ENCODE data around the gene PLA2G12A.

PLA2G12A gene

DNA sequence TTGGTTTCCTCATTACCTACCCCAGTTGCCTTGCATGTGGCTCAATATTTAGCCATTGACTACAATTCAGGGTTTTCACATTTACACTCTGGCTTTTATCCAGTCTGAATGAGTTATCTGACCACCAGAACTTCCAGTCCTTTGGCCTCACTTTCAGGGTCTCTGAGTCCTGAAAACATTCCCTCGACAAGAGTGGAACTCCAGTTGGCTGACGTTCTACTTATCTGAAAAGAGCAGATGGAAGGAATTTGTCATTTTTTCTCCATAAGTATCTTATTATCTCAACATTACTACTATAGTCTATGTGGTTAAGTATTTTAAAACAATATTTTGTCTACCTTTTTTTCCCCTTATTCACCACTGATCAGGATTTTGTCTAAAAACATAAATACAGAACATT is 21.4 kb downstream of the PLA2G12A start:
- Histone ChIP-seq H3K27me3 (ENCODE audit: insufficient read depth, insufficient read length) (no peaks in the 10 kb centered on the region), H3K9ac (ENCODE audit: insufficient read length, low read depth) (no peak overlapping the region), H3K9me3 (ENCODE audit: insufficient read depth, low read length) (no peaks in the 10 kb centered on the region), H3K4me3 (ENCODE audit: insufficient read length, low read depth) (no peak overlapping the region), H3K36me3 (ENCODE audit: insufficient read depth, insufficient read length, low read length) (peaks cover 8% of the 10 kb centered on the region), H3K4me1 (ENCODE audit: insufficient read depth, insufficient read length) (no peaks in the 10 kb centered on the region)
- DNase-seq (ENCODE audit: low read depth, low spot score), result no peak
- TF ChIP-seq ZNF274 (IDR thresholded peaks at IDR 0.05; ENCODE audit: low read depth, low read length) (no peak), YY1 (IDR thresholded peaks at IDR 0.05; ENCODE audit: insufficient read depth, insufficient read length) (no peak), SUZ12 (IDR thresholded peaks at IDR 0.05; ENCODE audit: extremely low read depth, insufficient read depth, insufficient read length) (no peak)

GRCh38 chr4:109703664-109704361 is 26.1 kb downstream of the PLA2G12A start:
- DNase-seq (ENCODE audit: low read depth, low spot score), result peak; percentile 1
- peak overlapping the region; percentile 42 for H3K9ac ChIP-seq (ENCODE audit: insufficient read length, low read depth)
- H3K4me3 ChIP-seq (ENCODE audit: insufficient read length, low read depth), result peak overlapping the region; percentile 70
- no peaks in the 10 kb centered on the region for H3K4me1 ChIP-seq (ENCODE audit: insufficient read depth, insufficient read length)
- no peaks in the 10 kb centered on the region for H3K9me3 ChIP-seq (ENCODE audit: insufficient read depth, low read length)
- no peaks in the 10 kb centered on the region for H3K27me3 ChIP-seq (ENCODE audit: insufficient read depth, insufficient read length)
- no peak for TF ChIP-seq ZNF274 (IDR thresholded peaks at IDR 0.05; ENCODE audit: low read depth, low read length)
- TF ChIP-seq YY1 (IDR thresholded peaks at IDR 0.05; ENCODE audit: insufficient read depth, insufficient read length), result no peak
- no peak for TF ChIP-seq SUZ12 (IDR thresholded peaks at IDR 0.05; ENCODE audit: extremely low read depth, insufficient read depth, insufficient read length)
- H3K36me3 ChIP-seq (ENCODE audit: insufficient read depth, insufficient read length, low read length), result peaks cover 2% of the 10 kb centered on the region

GRCh38 chr4:109702950-109703663 is 26.8 kb downstream of the PLA2G12A start, which contains the start of gene CASP6:
Gene CASP6 (minus strand): TSS chr4:109703445. CDS start chr4:109703395, 50 bp downstream.
- Histone ChIP-seq H3K4me3 (ENCODE audit: insufficient read length, low read depth) (peak within 1 kb of the TSS; percentile 70), H3K27me3 (ENCODE audit: insufficient read depth, insufficient read length) (no peaks in the 10 kb centered on the region), H3K9me3 (ENCODE audit: insufficient read depth, low read length) (no peaks in the 10 kb centered on the region), H3K36me3 (ENCODE audit: insufficient read depth, insufficient read length, low read length) (peaks cover 2% of the 10 kb centered on the region), H3K4me1 (ENCODE audit: insufficient read depth, insufficient read length) (no peaks in the 10 kb centered on the region), H3K9ac (ENCODE audit: insufficient read length, low read depth) (peak within 1 kb of the TSS; percentile 72)
- DNase-seq (ENCODE audit: low read depth, low spot score), result peak; percentile 44
- no peak for TF ChIP-seq SUZ12 (IDR thresholded peaks at IDR 0.05; ENCODE audit: extremely low read depth, insufficient read depth, insufficient read length)
- TF ChIP-seq YY1 (IDR thresholded peaks at IDR 0.05; ENCODE audit: insufficient read depth, insufficient read length), result no peak
- TF ChIP-seq ZNF274 (IDR thresholded peaks at IDR 0.05; ENCODE audit: low read depth, low read length), result no peak

- Histone ChIP-seq H3K36me3 (ENCODE audit: insufficient read depth, insufficient read length, low read length) (peaks cover 15% of the 10 kb centered on the region), H3K4me1 (ENCODE audit: insufficient read depth, insufficient read length) (no peaks in the 10 kb centered on the region), H3K9ac (ENCODE audit: insufficient read length, low read depth) (no peak overlapping the region), H3K27me3 (ENCODE audit: insufficient read depth, insufficient read length) (no peaks in the 10 kb centered on the region), H3K4me3 (ENCODE audit: insufficient read length, low read depth) (peak overlapping the region; percentile 27), H3K9me3 (ENCODE audit: insufficient read depth, low read length) (no peaks in the 10 kb centered on the region)
- DNase-seq (ENCODE audit: low read depth, low spot score), result no peak
- TF ChIP-seq ZNF274 (IDR thresholded peaks at IDR 0.05; ENCODE audit: low read depth, low read length) (no peak), YY1 (IDR thresholded peaks at IDR 0.05; ENCODE audit: insufficient read depth, insufficient read length) (no peak), SUZ12 (IDR thresholded peaks at IDR 0.05; ENCODE audit: extremely low read depth, insufficient read depth, insufficient read length) (no peak)
These were observed 28.1 kb downstream of the PLA2G12A start for GRCh38 chr4:109701566-109702410.

DNA sequence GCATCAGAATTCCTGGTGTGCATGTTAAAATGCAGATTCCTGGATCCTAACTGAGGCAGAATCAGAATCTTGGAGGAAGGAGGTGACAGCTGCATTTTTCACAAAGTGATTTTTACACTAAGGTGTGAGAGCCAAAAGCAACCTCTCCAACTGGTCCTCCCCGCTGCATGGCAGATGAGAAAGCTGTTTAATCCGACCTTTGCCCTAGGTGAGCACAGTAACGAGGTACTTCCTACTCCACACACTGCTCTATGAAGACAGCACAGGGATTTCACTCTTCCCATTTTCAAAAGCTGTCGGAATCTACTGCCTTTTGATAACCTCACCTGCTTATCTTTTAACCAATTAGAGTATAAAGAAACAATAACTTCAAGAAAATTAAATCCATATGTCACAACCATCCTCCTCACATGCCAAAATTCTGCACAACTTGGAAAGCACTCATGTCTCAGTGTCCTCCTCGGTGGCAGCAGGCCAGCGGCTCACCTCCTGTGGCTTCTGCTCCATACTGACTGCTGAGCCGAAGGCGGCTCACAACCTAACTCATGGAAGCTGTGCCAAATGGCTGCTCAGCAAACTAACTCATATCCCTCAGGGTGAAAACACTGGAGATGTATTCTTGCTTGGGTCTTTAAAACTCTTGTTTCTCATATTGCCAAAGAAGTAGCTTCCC is 30.2 kb downstream of the PLA2G12A start:
- Histone ChIP-seq H3K4me3 (ENCODE audit: insufficient read length, low read depth) (no peak overlapping the region), H3K9ac (ENCODE audit: insufficient read length, low read depth) (no peak overlapping the region), H3K9me3 (ENCODE audit: insufficient read depth, low read length) (no peaks in the 10 kb centered on the region), H3K27me3 (ENCODE audit: insufficient read depth, insufficient read length) (no peaks in the 10 kb centered on the region), H3K36me3 (ENCODE audit: insufficient read depth, insufficient read length, low read length) (peaks cover 20% of the 10 kb centered on the region), H3K4me1 (ENCODE audit: insufficient read depth, insufficient read length) (no peaks in the 10 kb centered on the region)
- DNase-seq (ENCODE audit: low read depth, low spot score), result no peak
- TF ChIP-seq ZNF274 (IDR thresholded peaks at IDR 0.05; ENCODE audit: low read depth, low read length) (no peak), SUZ12 (IDR thresholded peaks at IDR 0.05; ENCODE audit: extremely low read depth, insufficient read depth, insufficient read length) (no peak), YY1 (IDR thresholded peaks at IDR 0.05; ENCODE audit: insufficient read depth, insufficient read length) (no peak)

DNA sequence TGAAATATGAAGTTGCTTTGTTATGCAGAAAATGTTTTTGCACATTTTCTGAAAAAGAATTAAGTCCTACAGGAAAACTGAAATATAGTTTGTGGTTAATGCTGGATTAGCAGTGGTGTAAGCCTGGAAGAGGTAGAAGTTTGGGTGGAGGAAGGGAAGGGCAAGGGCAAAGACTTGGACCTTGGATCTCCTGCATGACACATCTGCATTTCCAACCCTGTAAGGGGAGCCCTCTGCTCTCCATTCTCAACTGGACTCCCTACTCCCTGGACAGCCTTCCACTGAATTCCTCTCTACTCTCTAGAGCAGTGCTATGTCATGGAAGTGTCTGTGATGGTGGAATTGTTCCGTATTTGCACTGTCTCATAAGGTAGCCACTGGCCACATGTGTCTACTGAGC is 31.2 kb downstream of the PLA2G12A start:
- Histone ChIP-seq H3K36me3 (ENCODE audit: insufficient read depth, insufficient read length, low read length) (peaks cover 29% of the 10 kb centered on the region), H3K27me3 (ENCODE audit: insufficient read depth, insufficient read length) (no peaks in the 10 kb centered on the region), H3K9ac (ENCODE audit: insufficient read length, low read depth) (no peak overlapping the region), H3K9me3 (ENCODE audit: insufficient read depth, low read length) (no peaks in the 10 kb centered on the region), H3K4me3 (ENCODE audit: insufficient read length, low read depth) (no peak overlapping the region), H3K4me1 (ENCODE audit: insufficient read depth, insufficient read length) (no peaks in the 10 kb centered on the region)
- DNase-seq (ENCODE audit: low read depth, low spot score), result no peak
- TF ChIP-seq ZNF274 (IDR thresholded peaks at IDR 0.05; ENCODE audit: low read depth, low read length), result no peak
- TF ChIP-seq YY1 (IDR thresholded peaks at IDR 0.05; ENCODE audit: insufficient read depth, insufficient read length), result no peak
- TF ChIP-seq SUZ12 (IDR thresholded peaks at IDR 0.05; ENCODE audit: extremely low read depth, insufficient read depth, insufficient read length), result no peak
